Measurements from ENCODE around the gene GTPBP4.

DNA sequence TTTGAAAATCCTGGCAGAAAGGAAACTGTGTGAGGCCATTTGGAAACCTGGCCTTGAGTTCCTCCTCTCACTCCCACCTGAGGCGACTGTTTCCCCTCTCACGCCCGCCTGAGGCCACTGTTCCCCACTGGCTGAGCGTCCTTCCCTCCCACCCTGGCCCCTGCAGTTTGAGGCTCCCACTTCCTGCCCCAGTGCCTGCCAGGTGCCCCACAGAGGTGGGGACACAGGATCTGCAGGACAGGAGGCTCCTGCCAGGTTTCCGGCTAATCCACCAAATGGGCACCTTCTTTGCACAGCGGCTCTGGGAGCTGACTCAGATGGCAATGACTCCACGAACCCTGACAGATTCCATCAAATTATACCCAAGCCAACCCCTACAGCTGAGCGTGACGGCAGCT, 32.4 kb upstream of the GTPBP4 start:
- TF ChIP-seq SP1 (IDR thresholded peaks at IDR 0.05), result no peak
- TF ChIP-seq TAF1 (conservative IDR thresholded peaks at IDR 0.05), result no peak
- TF ChIP-seq YY1 (IDR thresholded peaks at IDR 0.05), result no peak
- TF ChIP-seq, protein P1, sequence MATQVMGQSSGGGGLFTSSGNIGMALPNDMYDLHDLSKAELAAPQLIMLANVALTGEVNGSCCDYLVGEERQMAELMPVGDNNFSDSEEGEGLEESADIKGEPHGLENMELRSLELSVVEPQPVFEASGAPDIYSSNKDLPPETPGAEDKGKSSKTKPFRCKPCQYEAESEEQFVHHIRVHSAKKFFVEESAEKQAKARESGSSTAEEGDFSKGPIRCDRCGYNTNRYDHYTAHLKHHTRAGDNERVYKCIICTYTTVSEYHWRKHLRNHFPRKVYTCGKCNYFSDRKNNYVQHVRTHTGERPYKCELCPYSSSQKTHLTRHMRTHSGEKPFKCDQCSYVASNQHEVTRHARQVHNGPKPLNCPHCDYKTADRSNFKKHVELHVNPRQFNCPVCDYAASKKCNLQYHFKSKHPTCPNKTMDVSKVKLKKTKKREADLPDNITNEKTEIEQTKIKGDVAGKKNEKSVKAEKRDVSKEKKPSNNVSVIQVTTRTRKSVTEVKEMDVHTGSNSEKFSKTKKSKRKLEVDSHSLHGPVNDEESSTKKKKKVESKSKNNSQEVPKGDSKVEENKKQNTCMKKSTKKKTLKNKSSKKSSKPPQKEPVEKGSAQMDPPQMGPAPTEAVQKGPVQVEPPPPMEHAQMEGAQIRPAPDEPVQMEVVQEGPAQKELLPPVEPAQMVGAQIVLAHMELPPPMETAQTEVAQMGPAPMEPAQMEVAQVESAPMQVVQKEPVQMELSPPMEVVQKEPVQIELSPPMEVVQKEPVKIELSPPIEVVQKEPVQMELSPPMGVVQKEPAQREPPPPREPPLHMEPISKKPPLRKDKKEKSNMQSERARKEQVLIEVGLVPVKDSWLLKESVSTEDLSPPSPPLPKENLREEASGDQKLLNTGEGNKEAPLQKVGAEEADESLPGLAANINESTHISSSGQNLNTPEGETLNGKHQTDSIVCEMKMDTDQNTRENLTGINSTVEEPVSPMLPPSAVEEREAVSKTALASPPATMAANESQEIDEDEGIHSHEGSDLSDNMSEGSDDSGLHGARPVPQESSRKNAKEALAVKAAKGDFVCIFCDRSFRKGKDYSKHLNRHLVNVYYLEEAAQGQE (IDR thresholded peaks at IDR 0.05), result no peak
- TF ChIP-seq CTCF (IDR thresholded peaks at IDR 0.05; ENCODE audit: low read depth, low read length, missing input control), result no peak
- no peak for TF ChIP-seq ZBTB33 (IDR thresholded peaks at IDR 0.05)
